Measurements from ENCODE around the gene METTL15.
"Not testable (repeated sequence)": the region's sequence is repeated elsewhere in the genome, so short reads cannot be mapped to it uniquely, and the experiment has no call there.

METTL15 gene

DNA sequence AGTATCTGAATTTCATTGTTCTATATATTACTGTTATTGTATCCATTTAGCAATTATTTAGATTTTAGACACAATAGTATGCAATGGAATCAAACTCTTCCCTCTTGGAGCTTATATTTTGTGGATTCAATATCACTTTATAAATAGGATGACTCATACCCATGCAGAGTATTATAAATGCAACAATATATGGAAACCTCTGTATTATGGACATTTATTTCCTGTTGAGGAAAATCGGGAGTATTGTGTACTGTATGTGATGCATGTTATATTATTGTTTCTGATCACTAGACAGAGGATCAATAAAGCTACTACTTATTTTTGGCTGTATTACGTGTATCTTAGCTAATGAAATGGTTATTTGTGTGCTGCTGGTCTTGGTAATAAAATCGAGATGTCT, 770 bp downstream of the METTL15 start:
- H3K4me1 ChIP-seq (ENCODE audit: control insufficient read depth, insufficient read depth, low read length, poor library complexity, severe bottlenecking) = peaks cover 3% of the 10 kb centered on the region
- no peaks in the 10 kb centered on the region for H3K27me3 ChIP-seq (replicated peaks; ENCODE audit: control insufficient read depth, insufficient read depth, low read length, poor library complexity, severe bottlenecking)
- peaks cover 2% of the 10 kb centered on the region for H3K36me3 ChIP-seq (ENCODE audit: control insufficient read depth, insufficient read depth, low read length)
- H3K9me3 ChIP-seq (ENCODE audit: control insufficient read depth, low read length) = no peaks in the 10 kb centered on the region
- no peak overlapping the region for H3K4me3 ChIP-seq (ENCODE audit: insufficient read depth, low read depth, low read length, poor library complexity, severe bottlenecking)
- H3K27ac ChIP-seq (ENCODE audit: insufficient read depth, low read length, poor library complexity, severe bottlenecking) = peak overlapping the region; percentile 88
- DNase-seq = no peak

DNA sequence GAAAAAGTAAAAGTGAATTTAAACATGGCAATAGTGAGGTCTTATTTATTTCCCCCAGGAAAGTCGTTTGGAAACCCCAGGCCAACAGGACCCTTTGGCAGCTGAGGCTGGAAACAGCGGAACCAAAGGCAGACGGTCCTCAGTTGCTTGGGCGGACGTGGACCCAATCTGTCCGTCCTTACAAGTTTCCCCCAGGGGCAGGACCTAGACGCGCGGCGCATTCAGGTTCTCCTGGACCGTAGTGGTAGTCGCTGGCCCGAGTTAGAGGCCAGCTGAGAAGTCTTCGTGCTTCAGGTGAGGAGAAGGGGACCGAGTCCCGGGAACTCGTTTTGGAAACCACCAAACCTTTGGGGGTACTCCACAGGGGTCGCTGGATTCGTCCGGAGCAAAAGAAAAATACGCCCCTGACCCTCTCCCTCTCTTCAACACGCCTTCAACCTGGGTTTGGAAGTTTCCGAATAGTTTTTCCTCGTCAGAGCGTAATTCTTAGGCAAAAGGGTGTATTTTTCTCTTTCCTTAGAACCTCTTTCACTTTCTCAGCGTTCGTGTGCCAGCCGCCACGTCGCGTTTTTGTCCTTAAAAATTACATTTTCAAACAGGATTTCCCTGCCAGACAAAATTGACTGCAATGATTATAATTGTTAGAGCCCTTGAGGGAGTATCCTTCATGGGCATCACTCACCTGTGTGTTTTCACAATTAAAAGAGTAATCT, 2.1 kb downstream of the METTL15 start:
- peak overlapping the region; percentile 79 for H3K27ac ChIP-seq (ENCODE audit: insufficient read depth, low read length, poor library complexity, severe bottlenecking)
- no peaks in the 10 kb centered on the region for H3K27me3 ChIP-seq (replicated peaks; ENCODE audit: control insufficient read depth, insufficient read depth, low read length, poor library complexity, severe bottlenecking)
- H3K36me3 ChIP-seq (ENCODE audit: control insufficient read depth, insufficient read depth, low read length) = peaks cover 3% of the 10 kb centered on the region
- DNase-seq = peak; percentile 3 to 29 (median 9)
- H3K4me3 ChIP-seq (ENCODE audit: insufficient read depth, low read depth, low read length, poor library complexity, severe bottlenecking) = peak overlapping the region; percentile 77
- no peaks in the 10 kb centered on the region for H3K9me3 ChIP-seq (ENCODE audit: control insufficient read depth, low read length)
- peaks cover 3% of the 10 kb centered on the region for H3K4me1 ChIP-seq (ENCODE audit: control insufficient read depth, insufficient read depth, low read length, poor library complexity, severe bottlenecking)

DNA sequence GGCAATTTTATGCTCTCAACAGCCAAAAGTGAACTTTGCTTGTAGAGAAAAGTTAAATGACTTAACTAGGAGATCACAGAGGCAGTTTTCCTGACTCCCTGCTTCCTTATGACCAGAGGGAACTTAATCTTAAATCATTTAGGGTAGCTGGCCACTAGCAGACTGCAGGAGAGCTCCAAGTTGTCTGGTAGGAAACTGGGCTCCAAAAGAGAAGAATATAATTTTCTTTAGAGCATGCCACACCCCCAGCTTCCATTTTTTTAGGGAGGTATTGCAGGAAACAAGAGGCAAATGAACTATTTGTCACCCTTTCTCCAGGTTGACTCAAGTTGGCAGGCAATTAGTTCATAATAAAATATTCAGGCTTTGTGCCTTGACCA, 2.6 kb downstream of the METTL15 start:
- peak overlapping the region; percentile 79 for H3K27ac ChIP-seq (ENCODE audit: insufficient read depth, low read length, poor library complexity, severe bottlenecking)
- H3K4me1 ChIP-seq (ENCODE audit: control insufficient read depth, insufficient read depth, low read length, poor library complexity, severe bottlenecking) = peaks cover 3% of the 10 kb centered on the region
- H3K27me3 ChIP-seq (replicated peaks; ENCODE audit: control insufficient read depth, insufficient read depth, low read length, poor library complexity, severe bottlenecking) = no peaks in the 10 kb centered on the region
- peak overlapping the region; percentile 77 for H3K4me3 ChIP-seq (ENCODE audit: insufficient read depth, low read depth, low read length, poor library complexity, severe bottlenecking)
- no peak for DNase-seq
- no peaks in the 10 kb centered on the region for H3K9me3 ChIP-seq (ENCODE audit: control insufficient read depth, low read length)
- peaks cover 3% of the 10 kb centered on the region for H3K36me3 ChIP-seq (ENCODE audit: control insufficient read depth, insufficient read depth, low read length)

DNA sequence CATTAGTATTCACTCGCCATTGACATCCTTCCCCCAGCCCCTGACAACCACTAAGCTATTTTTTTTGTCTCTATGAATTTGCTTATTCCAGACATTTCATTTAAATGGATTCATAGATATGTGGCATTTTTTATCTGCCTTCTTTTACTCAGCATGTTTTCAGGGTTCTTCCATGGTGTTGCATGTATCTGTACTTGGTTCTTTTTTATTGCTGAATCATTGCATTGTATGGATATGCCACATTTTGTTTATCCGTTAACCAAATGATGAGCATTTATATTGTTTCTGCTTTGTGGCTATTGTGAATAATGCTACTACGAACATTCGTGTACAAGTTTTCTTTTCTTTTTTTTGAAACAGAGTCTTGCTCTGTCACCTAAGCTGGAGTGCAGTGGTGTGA, 5.9 kb downstream of the METTL15 start:
- H3K4me3 ChIP-seq (ENCODE audit: insufficient read depth, low read depth, low read length, poor library complexity, severe bottlenecking) = no peak overlapping the region
- peaks cover 3% of the 10 kb centered on the region for H3K4me1 ChIP-seq (ENCODE audit: control insufficient read depth, insufficient read depth, low read length, poor library complexity, severe bottlenecking)
- H3K9me3 ChIP-seq (ENCODE audit: control insufficient read depth, low read length) = no peaks in the 10 kb centered on the region
- no peak overlapping the region for H3K27ac ChIP-seq (ENCODE audit: insufficient read depth, low read length, poor library complexity, severe bottlenecking)
- peaks cover 3% of the 10 kb centered on the region for H3K36me3 ChIP-seq (ENCODE audit: control insufficient read depth, insufficient read depth, low read length)
- DNase-seq = no peak
- H3K27me3 ChIP-seq (replicated peaks; ENCODE audit: control insufficient read depth, insufficient read depth, low read length, poor library complexity, severe bottlenecking) = no peaks in the 10 kb centered on the region

DNA sequence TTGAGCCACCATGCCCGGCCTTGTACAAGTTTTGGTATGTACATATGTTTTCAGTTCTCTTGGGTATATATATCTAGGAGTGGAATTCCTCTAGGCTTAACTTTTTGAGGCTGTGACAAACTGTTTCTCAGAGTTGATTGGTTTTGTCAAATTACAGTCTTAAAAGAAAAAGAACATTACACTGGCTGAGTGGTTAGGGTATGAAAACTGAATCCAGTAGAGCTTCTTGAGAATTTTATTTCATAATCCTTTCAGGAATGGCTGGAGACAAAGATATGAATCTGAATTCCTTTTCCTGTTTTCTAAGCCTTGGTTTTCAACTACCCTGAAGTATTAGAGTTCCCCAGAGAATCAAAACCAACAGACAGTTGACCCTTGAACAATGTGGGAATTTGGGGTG, 6.5 kb downstream of the METTL15 start:
- Histone ChIP-seq H3K36me3 (ENCODE audit: control insufficient read depth, insufficient read depth, low read length) (peaks cover 3% of the 10 kb centered on the region), H3K9me3 (ENCODE audit: control insufficient read depth, low read length) (no peaks in the 10 kb centered on the region), H3K4me1 (ENCODE audit: control insufficient read depth, insufficient read depth, low read length, poor library complexity, severe bottlenecking) (peaks cover 1% of the 10 kb centered on the region), H3K27ac (ENCODE audit: insufficient read depth, low read length, poor library complexity, severe bottlenecking) (no peak overlapping the region), H3K4me3 (ENCODE audit: insufficient read depth, low read depth, low read length, poor library complexity, severe bottlenecking) (no peak overlapping the region), H3K27me3 (replicated peaks; ENCODE audit: control insufficient read depth, insufficient read depth, low read length, poor library complexity, severe bottlenecking) (no peaks in the 10 kb centered on the region)
- no peak for DNase-seq

DNA sequence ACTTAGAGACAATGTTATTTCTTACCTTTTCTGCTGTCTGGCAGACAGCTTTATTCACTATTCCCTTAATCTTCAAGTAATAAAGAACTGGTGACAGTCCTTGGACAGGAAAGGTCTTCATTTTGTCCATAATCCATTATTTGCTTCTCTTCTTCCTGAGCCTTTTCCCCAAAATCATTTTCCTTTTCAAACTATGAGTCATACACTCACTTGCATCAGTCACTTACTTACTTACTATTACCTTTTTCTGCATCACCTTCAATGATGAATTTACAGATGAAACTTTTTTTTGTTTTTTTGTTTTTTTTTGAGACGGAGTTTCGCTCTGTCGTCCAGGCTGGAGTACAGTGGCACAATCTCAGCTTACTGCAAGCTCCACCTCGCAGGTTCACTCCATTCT, 9.5 kb downstream of the METTL15 start:
- Histone ChIP-seq H3K4me1 (ENCODE audit: control insufficient read depth, insufficient read depth, low read length, poor library complexity, severe bottlenecking) (no peaks in the 10 kb centered on the region), H3K4me3 (ENCODE audit: insufficient read depth, low read depth, low read length, poor library complexity, severe bottlenecking) (no peak overlapping the region), H3K27ac (ENCODE audit: insufficient read depth, low read length, poor library complexity, severe bottlenecking) (no peak overlapping the region), H3K36me3 (ENCODE audit: control insufficient read depth, insufficient read depth, low read length) (peaks cover 3% of the 10 kb centered on the region), H3K27me3 (replicated peaks; ENCODE audit: control insufficient read depth, insufficient read depth, low read length, poor library complexity, severe bottlenecking) (no peaks in the 10 kb centered on the region), H3K9me3 (ENCODE audit: control insufficient read depth, low read length) (no peaks in the 10 kb centered on the region)
- no peak for DNase-seq

DNA sequence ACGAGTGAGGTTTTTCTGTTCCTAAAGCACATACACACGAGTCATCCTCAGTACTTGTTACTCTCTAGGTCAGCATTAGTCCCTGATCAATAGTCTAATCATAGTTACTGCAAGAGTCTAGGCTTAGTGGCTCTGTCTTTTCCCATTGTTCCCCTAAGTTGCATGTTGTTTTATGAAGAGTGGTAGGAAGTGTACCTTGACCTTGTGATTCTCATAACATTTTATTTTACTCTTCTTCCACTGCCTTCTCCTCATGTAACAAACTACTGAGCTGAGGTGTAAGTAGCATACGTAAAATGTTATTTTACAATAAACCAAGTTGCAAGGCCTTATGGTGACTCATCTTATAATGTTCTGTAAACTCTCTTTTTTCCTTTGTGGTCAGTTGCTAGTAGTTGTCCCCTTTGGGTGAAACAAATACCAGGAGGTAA, 15.0 kb downstream of the METTL15 start:
- no peak overlapping the region for H3K4me3 ChIP-seq (ENCODE audit: insufficient read depth, low read depth, low read length, poor library complexity, severe bottlenecking)
- no peaks in the 10 kb centered on the region for H3K4me1 ChIP-seq (ENCODE audit: control insufficient read depth, insufficient read depth, low read length, poor library complexity, severe bottlenecking)
- H3K27ac ChIP-seq (ENCODE audit: insufficient read depth, low read length, poor library complexity, severe bottlenecking) = no peak overlapping the region
- no peak for DNase-seq
- no peaks in the 10 kb centered on the region for H3K27me3 ChIP-seq (replicated peaks; ENCODE audit: control insufficient read depth, insufficient read depth, low read length, poor library complexity, severe bottlenecking)
- H3K36me3 ChIP-seq (ENCODE audit: control insufficient read depth, insufficient read depth, low read length) = peaks cover 4% of the 10 kb centered on the region
- no peaks in the 10 kb centered on the region for H3K9me3 ChIP-seq (ENCODE audit: control insufficient read depth, low read length)

DNA sequence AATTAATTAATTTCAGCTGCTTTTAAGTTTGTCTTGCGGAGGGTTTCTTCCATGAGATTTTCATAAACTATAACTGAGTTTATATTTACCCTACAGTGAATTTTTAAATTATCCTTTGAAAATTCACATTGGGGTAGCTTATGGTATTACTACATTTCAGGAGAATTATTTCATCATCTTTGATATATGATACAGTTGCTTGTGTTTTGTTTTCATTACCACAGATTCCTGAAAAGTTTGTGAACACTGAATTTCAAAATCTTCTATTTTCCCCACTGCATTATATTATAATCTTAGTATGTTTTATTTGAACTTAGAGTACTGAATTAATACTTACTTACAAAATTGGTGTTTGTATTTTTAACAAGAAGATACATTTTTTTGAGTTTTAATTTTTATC, 24.4 kb downstream of the METTL15 start:
- Histone ChIP-seq H3K36me3 (ENCODE audit: control insufficient read depth, insufficient read depth, low read length) (no peaks in the 10 kb centered on the region), H3K4me3 (ENCODE audit: insufficient read depth, low read depth, low read length, poor library complexity, severe bottlenecking) (no peak overlapping the region), H3K27ac (ENCODE audit: insufficient read depth, low read length, poor library complexity, severe bottlenecking) (no peak overlapping the region), H3K27me3 (replicated peaks; ENCODE audit: control insufficient read depth, insufficient read depth, low read length, poor library complexity, severe bottlenecking) (no peaks in the 10 kb centered on the region), H3K4me1 (ENCODE audit: control insufficient read depth, insufficient read depth, low read length, poor library complexity, severe bottlenecking) (no peaks in the 10 kb centered on the region), H3K9me3 (ENCODE audit: control insufficient read depth, low read length) (no peaks in the 10 kb centered on the region)
- no peak for DNase-seq

DNA sequence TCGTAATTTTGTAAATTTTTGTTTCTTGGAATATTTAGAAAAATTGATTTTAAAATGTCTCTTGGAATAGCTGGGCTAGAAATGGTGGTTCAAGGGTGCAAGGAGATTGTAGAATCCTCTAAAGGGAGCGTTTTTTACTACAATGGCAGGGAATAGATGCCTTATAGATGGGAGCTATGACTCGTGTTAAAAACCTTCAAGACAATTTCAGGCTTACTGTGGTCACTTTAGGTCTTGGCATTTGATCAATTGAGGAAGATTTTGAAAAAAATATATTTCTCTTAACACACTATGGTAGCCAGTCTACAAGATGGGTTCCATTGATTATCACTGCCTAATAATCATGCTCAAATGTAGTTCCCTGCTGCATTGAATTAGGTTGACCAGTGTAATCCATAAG, 25.0 kb downstream of the METTL15 start:
- no peaks in the 10 kb centered on the region for H3K4me1 ChIP-seq (ENCODE audit: control insufficient read depth, insufficient read depth, low read length, poor library complexity, severe bottlenecking)
- no peak overlapping the region for H3K4me3 ChIP-seq (ENCODE audit: insufficient read depth, low read depth, low read length, poor library complexity, severe bottlenecking)
- no peak for DNase-seq
- no peaks in the 10 kb centered on the region for H3K36me3 ChIP-seq (ENCODE audit: control insufficient read depth, insufficient read depth, low read length)
- H3K9me3 ChIP-seq (ENCODE audit: control insufficient read depth, low read length) = no peaks in the 10 kb centered on the region
- no peaks in the 10 kb centered on the region for H3K27me3 ChIP-seq (replicated peaks; ENCODE audit: control insufficient read depth, insufficient read depth, low read length, poor library complexity, severe bottlenecking)
- H3K27ac ChIP-seq (ENCODE audit: insufficient read depth, low read length, poor library complexity, severe bottlenecking) = no peak overlapping the region

DNA sequence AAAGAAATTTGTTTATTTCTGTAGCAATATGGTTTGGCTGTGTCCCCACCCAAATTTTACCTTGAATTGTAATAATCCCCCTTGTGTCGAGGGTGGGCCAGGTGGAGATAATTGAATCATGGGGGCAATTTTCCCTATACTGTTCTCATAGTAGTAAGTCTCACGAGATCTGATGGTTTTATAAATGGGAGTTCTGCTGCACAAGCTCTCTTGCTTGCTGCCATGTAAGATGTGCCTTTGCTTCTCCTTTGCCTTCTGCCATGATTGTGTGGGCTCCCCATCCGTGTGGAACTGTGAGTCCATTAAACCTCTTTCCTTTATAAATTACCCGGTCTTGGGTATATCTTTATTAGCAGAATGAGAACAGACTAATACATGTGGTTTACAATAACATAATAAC, 28.0 kb downstream of the METTL15 start:
- H3K27ac ChIP-seq (ENCODE audit: insufficient read depth, low read length, poor library complexity, severe bottlenecking); H3K9me3 ChIP-seq (ENCODE audit: control insufficient read depth, low read length): not testable (repeated sequence)

More for the DNA sequence above, 28.0 kb downstream of the METTL15 start:
- H3K4me3 ChIP-seq (ENCODE audit: insufficient read depth, low read depth, low read length, poor library complexity, severe bottlenecking); DNase-seq; H3K27me3 ChIP-seq (replicated peaks; ENCODE audit: control insufficient read depth, insufficient read depth, low read length, poor library complexity, severe bottlenecking); H3K4me1 ChIP-seq (ENCODE audit: control insufficient read depth, insufficient read depth, low read length, poor library complexity, severe bottlenecking); H3K36me3 ChIP-seq (ENCODE audit: control insufficient read depth, insufficient read depth, low read length): not testable (repeated sequence)
